ENCODE data around the gene KCNQ1OT1. TPM values are rescaled to one million over a fixed set of nuclear protein-coding genes. Genes with fewer than 3 reads are reported as not detected.

Gene KCNQ1OT1
- total and polyA plus RNA-seq, 8 donors = under 0.01 to 15.1 (median 2.3) TPM

DNA sequence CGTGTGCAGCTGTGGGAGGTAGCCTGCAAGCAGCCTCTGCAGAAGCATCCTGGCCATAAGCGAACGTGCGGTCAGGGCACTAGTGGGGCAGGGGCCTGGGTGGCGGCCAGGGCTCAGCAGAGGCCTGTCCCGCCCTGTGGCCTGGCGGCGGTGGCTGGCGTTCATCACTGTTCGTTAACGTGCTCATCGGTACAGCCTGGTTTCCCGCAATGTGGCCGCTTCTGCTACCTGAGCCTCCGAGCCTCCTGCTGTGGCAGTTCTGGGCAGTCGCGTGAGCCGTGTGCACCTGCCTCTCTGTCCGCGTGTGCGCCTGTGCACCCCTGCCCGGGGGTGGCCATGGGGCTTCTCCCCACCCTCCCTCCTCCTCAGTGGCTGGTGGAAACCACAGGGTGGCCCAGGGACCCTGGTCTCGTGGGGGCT is 117.9 kb downstream of the KCNQ1OT1 start:
- Histone ChIP-seq H3K9me3 (no peaks in the 10 kb centered on the region), H3K4me1 (peaks cover 10 to 19% (median 16%) of the 10 kb centered on the region in 4 donors), H3K27me3 (no peaks in the 10 kb centered on the region), H3K36me3 (peaks cover 0 to 16% (median 7%) of the 10 kb centered on the region in 4 donors), H3K4me3 (no peak overlapping the region), H3K27ac (no peak overlapping the region)
- DNase-seq = peak; percentile 5 to 24
- intact Hi-C loops (cut with DNase I; ENCODE audit: low total_unique reads) = no loop called here
- TF ChIP-seq, protein P1, sequence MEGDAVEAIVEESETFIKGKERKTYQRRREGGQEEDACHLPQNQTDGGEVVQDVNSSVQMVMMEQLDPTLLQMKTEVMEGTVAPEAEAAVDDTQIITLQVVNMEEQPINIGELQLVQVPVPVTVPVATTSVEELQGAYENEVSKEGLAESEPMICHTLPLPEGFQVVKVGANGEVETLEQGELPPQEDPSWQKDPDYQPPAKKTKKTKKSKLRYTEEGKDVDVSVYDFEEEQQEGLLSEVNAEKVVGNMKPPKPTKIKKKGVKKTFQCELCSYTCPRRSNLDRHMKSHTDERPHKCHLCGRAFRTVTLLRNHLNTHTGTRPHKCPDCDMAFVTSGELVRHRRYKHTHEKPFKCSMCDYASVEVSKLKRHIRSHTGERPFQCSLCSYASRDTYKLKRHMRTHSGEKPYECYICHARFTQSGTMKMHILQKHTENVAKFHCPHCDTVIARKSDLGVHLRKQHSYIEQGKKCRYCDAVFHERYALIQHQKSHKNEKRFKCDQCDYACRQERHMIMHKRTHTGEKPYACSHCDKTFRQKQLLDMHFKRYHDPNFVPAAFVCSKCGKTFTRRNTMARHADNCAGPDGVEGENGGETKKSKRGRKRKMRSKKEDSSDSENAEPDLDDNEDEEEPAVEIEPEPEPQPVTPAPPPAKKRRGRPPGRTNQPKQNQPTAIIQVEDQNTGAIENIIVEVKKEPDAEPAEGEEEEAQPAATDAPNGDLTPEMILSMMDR (IDR thresholded peaks at IDR 0.05) = no peak
- TF ChIP-seq POLR2A (IDR thresholded peaks at IDR 0.05) (no peak), EP300 (IDR thresholded peaks at IDR 0.05) (no peak), POLR2AphosphoS5 (IDR thresholded peaks at IDR 0.05) (no peak)
- WGBS, 5 donors = 91 to 95% (median 93%) methylated on average over 16 to 23 of the region's 23 CpGs

- Histone ChIP-seq H3K27me3 (no peaks in the 10 kb centered on the region), H3K36me3 (peaks cover 0 to 16% (median 7%) of the 10 kb centered on the region in 4 donors), H3K9me3 (no peaks in the 10 kb centered on the region), H3K4me3 (no peak overlapping the region), H3K4me1 (peaks cover 11 to 23% (median 20%) of the 10 kb centered on the region in 4 donors), H3K27ac (no peak overlapping the region)
- no peak for TF ChIP-seq POLR2A (IDR thresholded peaks at IDR 0.05)
- TF ChIP-seq, protein P1 (IDR thresholded peaks at IDR 0.05) = no peak
- TF ChIP-seq EP300 (IDR thresholded peaks at IDR 0.05) = no peak
- TF ChIP-seq POLR2AphosphoS5 (IDR thresholded peaks at IDR 0.05) = no peak
- intact Hi-C loops (cut with DNase I; ENCODE audit: low total_unique reads) = no loop called here
- peak in 1 of 2 donors; percentile 19 for DNase-seq
- WGBS, 5 donors = 89 to 94% (median 91%) methylated on average over 18 to 22 of the region's 22 CpGs
Observed at GRCh38 chr11:2581151-2581930, 118.5 kb downstream of the KCNQ1OT1 start.

DNA sequence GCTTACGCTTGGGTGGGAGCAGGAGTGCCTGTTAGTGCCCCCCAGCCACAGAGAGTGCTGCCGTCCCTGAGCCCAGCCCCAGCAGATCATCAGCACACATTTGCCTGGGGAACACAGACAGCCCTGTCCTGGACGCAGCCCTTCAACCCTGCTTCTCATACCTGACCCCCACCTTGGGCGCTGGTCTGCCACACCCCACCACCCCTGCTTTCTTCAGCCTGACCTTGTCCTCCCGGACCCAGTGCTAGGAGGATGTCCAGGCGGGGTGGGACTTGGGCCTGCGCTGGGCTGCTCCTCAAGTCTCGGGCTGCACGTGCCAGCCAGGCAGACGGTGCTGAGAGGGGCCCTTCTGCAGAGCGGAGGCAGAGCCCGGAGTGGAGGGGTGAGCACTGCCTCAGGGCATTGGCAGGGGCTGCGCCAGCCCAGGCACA is 119.2 kb downstream of the KCNQ1OT1 start:
- TF ChIP-seq, protein P1 (IDR thresholded peaks at IDR 0.05) = no peak
- H3K36me3 ChIP-seq = peaks cover 0 to 14% (median 7%) of the 10 kb centered on the region in 4 donors
- no peak overlapping the region for H3K27ac ChIP-seq
- no peaks in the 10 kb centered on the region for H3K9me3 ChIP-seq
- DNase-seq = peak in 1 of 2 donors; percentile 18
- peaks cover 14 to 27% (median 26%) of the 10 kb centered on the region in 4 donors for H3K4me1 ChIP-seq
- no peak overlapping the region for H3K4me3 ChIP-seq
- H3K27me3 ChIP-seq = no peaks in the 10 kb centered on the region
- WGBS, 5 donors = 85 to 91% (median 89%) methylated on average over 10 to 13 of the region's 13 CpGs
- intact Hi-C loops (cut with DNase I; ENCODE audit: low total_unique reads) = no loop called here

GRCh38 chr11:2580061-2580421 is 119.8 kb downstream of the KCNQ1OT1 start:
- DNase-seq = peak in 1 of 2 donors; percentile 23
- Histone ChIP-seq H3K4me1 (peaks cover 20 to 32% (median 31%) of the 10 kb centered on the region in 4 donors), H3K27me3 (no peaks in the 10 kb centered on the region), H3K36me3 (peaks cover 0 to 14% (median 4%) of the 10 kb centered on the region in 4 donors), H3K27ac (no peak overlapping the region), H3K9me3 (no peaks in the 10 kb centered on the region), H3K4me3 (no peak overlapping the region)
- 68 to 84% (median 70%) methylated on average over 10 of the region's 10 CpGs for WGBS, 5 donors
- no peak for TF ChIP-seq POLR2A (IDR thresholded peaks at IDR 0.05)
- no peak for TF ChIP-seq POLR2AphosphoS5 (IDR thresholded peaks at IDR 0.05)
- no peak for TF ChIP-seq EP300 (IDR thresholded peaks at IDR 0.05)
- TF ChIP-seq, protein P1 (IDR thresholded peaks at IDR 0.05) = no peak
- intact Hi-C loops (cut with DNase I; ENCODE audit: low total_unique reads) = no loop called here
